COR-L47 (cell line): Measurements from ENCODE around the gene PATL1.
"Not testable (repeated sequence)": the region's sequence is repeated elsewhere in the genome, so short reads cannot be mapped to it uniquely, and the experiment has no call there.

Source experiments
- DNase-seq: peaks from one replicate; lab custom pipeline; 2025; lab: John Stamatoyannopoulos, UW

The PATL1 gene

DNA sequence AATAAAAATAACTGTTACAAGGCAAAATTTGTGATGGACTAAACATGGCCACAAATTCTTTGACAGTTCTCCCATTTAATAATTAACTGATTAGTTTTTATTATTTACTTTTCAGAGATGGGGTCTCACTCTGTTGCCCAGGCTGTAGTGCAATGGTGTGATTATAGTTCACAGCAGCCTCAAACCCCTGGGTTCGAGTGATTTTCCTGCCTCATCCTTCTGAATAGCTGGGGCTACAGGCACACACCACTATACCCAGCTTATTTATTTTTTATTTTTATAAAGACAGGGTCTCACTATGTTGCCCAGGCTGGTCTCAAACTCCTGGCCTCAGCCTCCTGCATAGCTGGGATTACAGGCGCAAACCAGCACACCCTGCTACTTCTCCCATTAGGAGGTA is 4.5 kb upstream of the PATL1 start:
- DNase-seq: no peak

GRCh38 chr11:59671471-59671870 is 2.6 kb upstream of the PATL1 start:
- DNase-seq: no peak

- no peak for DNase-seq
Observed at GRCh38 chr11:59669611-59670009, 773 bp upstream of the PATL1 start.

- peak; percentile 29 for DNase-seq
Observed at GRCh38 chr11:59668188-59668949, 468 bp downstream of the PATL1 start.

DNA sequence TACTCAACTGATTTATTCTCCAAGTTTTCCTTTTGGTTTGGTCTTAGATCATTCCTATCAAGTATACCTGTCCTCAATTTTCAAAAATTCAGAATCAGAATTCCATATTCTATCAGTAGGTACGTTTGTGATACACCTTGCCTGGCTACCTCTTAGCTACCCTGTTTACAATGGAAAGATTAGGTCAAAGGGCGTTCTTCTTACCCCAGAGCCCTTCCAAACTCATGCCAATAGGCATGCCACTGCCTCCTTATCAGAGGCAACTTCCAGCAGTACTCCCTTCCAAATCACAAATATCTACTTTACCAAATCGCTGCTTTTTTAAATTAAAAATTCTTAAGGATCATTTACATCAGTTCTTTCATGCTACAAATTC is 1.0 kb downstream of the PATL1 start:
- no peak for DNase-seq

DNA sequence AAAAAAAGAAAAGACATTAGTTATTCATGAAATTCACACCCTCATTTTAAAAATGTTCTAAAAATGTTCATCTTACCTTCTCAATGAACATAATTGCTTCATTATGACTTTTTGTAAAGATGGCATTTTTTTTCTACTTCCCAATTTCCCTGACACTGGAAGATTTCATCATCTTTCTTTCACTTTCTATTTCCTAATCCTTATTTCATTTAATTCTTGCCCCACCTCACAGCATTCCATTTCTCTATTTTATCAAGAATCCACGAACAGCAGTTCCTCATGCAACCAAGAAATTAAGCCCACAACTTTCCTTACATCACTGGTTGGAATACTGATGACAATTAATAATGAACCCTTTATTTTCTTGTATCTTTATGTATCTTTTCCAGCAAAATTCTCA is 1.9 kb downstream of the PATL1 start:
- no peak for DNase-seq

DNA sequence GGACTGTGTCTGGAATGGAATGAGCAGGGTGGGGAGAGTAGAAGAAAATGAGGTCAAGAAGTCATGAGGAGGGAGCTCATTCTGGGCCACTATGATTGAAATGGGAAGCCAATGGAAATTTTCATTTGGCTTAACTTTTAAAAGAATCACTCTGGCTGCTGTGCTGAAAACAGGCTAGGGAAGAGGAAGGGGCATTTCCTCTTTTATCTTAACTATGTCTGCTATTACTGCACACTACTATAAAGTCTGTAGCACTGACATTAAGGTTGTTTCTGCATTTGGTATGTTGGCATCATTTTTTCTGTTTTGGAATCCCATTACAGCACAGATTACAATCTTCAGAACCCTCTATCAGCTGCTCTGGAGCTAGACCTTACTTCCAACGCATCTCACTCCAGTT is 8.2 kb downstream of the PATL1 start:
- DNase-seq: no peak

- DNase-seq: no peak
Observed at GRCh38 chr11:59659981-59660380, 8.9 kb downstream of the PATL1 start.

DNA sequence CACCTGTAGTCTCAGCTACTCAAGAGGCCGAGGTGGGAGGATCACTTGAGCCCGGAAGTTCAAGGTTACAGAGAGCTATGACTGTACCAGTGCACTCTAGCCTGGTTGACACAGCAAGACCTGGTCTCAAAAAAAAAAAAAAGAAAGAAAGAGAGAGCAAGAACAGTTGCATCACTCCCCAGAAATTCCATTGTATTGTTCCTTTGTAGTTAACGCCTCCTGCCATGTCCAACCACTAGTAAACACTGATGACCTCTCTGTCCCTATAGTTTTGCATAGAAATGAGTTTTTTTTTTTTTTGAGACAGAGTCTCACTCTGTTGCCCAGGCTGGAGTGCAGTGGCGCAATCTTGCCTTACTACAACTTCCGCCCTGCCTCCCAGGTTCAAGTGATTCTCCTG is 10.8 kb downstream of the PATL1 start:
- no peak for DNase-seq

DNA sequence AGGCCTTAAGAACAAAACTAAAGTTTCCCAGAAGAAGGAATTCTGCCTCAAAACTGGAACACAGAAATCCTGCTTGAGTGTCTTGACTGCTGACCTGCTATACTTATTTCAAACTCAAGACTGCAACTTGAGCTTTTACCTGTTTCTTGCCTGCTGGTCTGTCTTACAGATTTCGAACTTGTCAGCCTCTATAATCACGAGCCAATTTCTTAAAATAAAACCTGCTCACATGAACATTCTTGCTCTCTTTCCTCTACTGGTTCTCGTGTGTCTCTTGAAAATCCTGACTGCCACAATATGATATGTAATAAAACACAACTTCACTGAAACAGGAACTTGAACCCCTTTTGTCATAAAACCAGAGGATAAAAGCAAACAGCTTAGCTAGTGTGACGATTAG is 13.9 kb downstream of the PATL1 start:
- no peak for DNase-seq

DNA sequence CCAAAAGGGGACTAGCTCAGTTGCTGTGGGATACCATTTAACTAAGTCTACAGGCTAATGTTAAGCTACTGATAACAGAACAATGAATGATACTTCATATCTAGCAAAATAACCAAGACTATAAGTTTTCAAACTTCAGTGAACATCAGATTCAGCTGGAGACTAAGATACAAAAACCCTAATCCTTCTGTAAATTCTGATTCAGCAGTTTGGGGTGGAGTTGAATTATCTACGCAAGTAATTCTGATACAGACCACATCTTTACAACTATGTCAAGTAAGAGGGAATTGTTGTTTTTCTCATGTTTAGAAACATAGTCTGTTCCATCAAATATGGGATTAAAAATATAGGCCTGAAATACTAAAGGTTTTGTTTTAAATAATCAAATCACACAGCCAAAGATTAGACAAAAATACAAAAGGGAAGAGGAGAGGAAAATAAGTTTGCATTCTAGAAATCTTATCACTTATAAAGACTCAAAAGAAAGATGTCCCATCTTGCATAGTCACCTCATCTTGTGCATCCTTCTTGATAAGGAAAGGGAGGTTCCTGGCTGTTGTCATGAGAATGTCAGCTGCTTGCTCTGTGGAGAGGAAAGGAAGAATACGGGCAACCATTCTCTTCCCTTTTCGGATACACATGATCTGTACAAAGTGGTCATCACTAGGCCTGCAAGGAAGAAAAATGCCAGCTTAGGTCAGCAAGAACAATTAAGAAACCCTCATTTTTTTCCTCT is 21.4 kb downstream of the PATL1 start:
- no peak for DNase-seq

DNA sequence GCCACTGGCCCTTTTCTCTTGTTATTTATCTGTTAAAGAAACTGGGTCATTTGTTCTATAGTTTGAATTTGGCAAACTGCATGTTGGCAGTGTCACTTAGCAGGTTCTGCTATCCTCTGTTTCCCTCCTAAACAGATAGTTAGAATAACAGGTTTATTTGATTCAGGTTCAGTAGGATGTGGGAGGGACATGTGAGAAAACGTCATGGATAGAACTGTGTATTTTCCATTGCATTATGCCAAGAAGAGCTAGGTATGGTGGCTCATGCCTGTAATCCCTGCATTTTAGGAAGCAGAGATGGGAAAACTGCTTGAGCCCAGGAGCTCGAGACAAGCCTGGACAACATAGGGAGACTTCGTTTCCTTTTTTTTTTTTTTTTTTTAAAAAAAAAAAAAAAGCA is 24.3 kb downstream of the PATL1 start:
- DNase-seq: no peak

DNA sequence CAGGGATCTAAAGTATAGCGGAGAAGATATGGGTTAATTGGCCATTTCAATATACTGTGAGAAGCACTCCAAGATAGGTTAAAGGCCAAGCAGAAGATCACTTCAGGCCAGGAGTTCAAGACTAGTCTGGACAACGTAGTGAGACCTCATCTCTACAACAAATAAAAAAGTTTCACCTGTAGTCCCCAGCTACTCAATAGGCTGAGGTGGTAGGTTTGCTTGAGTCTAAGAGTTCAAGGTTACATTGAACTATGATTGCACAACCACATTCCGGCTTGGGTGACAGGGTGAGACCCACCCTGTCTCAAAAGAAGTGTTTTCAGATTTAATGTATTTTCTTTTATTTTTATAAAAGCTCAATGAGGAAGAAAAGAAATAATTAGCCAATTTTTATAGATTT is 25.4 kb downstream of the PATL1 start:
- no peak for DNase-seq

- DNase-seq: no peak
Observed at GRCh38 chr11:59641156-59641555, 27.7 kb downstream of the PATL1 start.

DNA sequence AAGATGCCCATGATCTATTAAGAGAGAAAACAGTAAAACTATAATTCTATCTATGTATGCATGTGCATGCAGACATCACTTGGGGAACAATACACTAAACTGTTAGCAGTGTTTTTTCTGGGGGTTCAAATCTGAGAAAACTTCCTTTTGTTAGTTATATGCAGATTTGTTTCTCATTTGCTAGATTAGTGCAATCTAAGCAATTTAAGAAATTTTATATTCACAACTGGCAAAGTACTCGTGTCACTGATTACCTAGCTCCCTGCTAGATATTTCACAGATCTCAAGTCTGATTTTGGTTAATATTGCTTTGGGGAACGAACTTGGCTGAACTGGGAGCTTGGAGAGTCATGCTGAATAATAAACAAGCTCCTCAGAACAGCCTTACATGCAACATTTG is 38.3 kb downstream of the PATL1 start:
- no peak for DNase-seq

DNA sequence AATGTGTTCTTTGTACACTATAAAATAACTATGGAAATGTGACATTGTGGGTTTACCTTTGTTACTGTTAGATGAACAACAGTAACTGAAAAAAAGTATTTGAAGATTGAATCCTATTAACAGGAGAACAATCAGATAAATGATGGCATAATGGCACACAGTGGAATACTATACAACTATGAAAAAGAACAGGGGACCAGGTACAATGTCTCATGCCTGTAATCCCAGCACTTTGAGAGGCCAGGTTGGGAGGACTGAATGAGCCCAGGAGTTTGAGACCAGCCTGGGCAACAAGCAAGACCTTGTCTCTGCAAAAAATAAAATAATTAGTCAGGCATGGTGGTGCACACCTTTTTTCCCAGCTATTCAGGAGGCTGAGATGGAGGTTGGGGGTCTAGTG is 38.8 kb downstream of the PATL1 start:
- no peak for DNase-seq

- not testable (repeated sequence) for DNase-seq
Observed at GRCh38 chr11:59626969-59627368, 41.9 kb downstream of the PATL1 start.

- no peak for DNase-seq
Observed at GRCh38 chr11:59625703-59626102, 43.1 kb downstream of the PATL1 start.

DNA sequence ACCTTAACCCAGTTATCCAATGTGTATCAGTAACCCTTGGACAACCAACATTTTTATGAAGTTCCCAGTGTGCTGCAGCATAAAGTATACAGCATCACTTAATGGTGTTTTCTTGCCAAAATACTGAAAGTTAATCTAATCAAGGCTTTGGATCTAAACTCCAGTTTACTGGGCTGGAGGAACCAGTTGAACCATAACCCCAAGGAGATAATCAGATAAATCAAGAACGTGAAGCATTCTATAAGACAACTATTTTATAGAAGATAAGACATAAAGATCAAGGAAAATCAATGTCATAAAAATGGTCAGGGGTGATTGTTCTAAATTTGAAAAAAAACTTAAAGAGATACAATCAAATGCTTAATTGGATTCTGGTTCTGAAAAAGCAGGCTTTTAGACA is 51.0 kb downstream of the PATL1 start:
- no peak for DNase-seq

GRCh38 chr11:59616396-59616982 is 52.3 kb downstream of the PATL1 start:
- DNase-seq: no peak

GRCh38 chr11:59615637-59616395 is 53.0 kb downstream of the PATL1 start, which contains the start of gene OSBP:
TSS of gene OSBP (minus strand) at chr11:59615774. CDS start at chr11:59615664, 110 bp downstream.
- DNase-seq: peak; percentile 100

DNA sequence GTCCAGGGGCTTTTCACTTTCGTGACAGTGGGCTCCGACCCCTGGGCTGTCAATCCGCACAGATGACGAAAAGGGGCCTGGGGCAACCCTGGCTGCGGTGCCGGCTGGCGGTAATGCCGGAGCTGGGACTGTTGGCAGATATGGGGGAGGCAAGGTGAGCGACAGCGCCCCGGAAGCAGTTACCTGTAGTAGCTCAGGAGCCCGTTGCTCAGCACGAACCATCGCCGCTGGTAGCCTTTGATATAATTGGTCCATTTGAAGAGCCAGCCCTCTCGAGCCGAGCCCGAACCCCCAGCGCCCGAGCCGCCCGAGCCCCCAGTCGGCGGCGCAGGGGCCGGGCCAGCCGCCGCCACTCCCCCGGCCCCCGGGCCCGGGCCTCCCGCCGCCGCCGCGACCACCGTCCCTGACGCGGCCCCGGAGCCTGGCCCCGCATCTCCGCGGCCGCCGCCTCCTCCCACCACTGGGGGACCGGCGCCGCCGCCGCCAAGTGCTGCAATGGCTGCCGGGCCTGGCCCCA is 53.7 kb downstream of the PATL1 start:
- peak; percentile 65 for DNase-seq
